Hepatocyte (in vitro differentiated cells): ENCODE results near the gene SNED1. TPM values are rescaled to one million over a fixed set of nuclear protein-coding genes. Genes with fewer than 3 reads are reported as not detected.
"Not testable (repeated sequence)": the region's sequence is repeated elsewhere in the genome, so short reads cannot be mapped to it uniquely, and the experiment has no call there.

Experiments used
- DNase-seq: peaks from one replicate; pipeline ENCODE4 v3.0.0-alpha.2; 2016; ENCODE audit warnings: low spot score
- H2AFZ ChIP-seq: fragments of 200-600 bp; sonication (generic); 2 replicates; pipeline ENCODE4 v1.6.0; 2016; ENCODE audit warnings: antibody characterized with exemption, mild to moderate bottlenecking
- H3K27ac ChIP-seq: fragments of 200-600 bp; sonication (generic); 2 replicates; pipeline ENCODE4 v1.5.1; 2016; ENCODE audit warnings: mild to moderate bottlenecking
- H3K27me3 ChIP-seq: fragments of 200-600 bp; sonication (generic); 2 replicates; pipeline ENCODE4 v1.6.1; 2016
- H3K36me3 ChIP-seq: fragments of 200-600 bp; sonication (generic); replicated peaks from 2 replicates; pipeline ENCODE4 v1.5.1; 2016; ENCODE audit warnings: low read depth; ENCODE audit not compliant: insufficient read depth
- H3K4me1 ChIP-seq: fragments of 200-600 bp; sonication (generic); 2 replicates; pipeline ENCODE4 v1.5.1; 2016; ENCODE audit warnings: mild to moderate bottlenecking, moderate library complexity; ENCODE audit not compliant: insufficient read depth
- H3K4me2 ChIP-seq: fragments of 200-600 bp; sonication (generic); 2 replicates; pipeline ENCODE4 v1.6.0; 2016
- H3K4me3 ChIP-seq: fragments of 200-600 bp; sonication (generic); 2 replicates; pipeline ENCODE4 v1.5.1; 2016; ENCODE audit warnings: mild to moderate bottlenecking
- H3K79me2 ChIP-seq: fragments of 200-600 bp; sonication (generic); 2 replicates; pipeline ENCODE4 v1.6.0; 2017; ENCODE audit warnings: mild to moderate bottlenecking
- H3K9me2 ChIP-seq: fragments of 200-600 bp; sonication (generic); replicated peaks from 2 replicates; pipeline ENCODE4 v1.6.0; 2017; ENCODE audit warnings: mild to moderate bottlenecking; ENCODE audit not compliant: insufficient read depth
- H3K9me3 ChIP-seq: fragments of 200-600 bp; sonication (generic); 2 replicates; pipeline ENCODE4 v1.5.1; 2016; ENCODE audit warnings: low read depth, mild to moderate bottlenecking
- H4K20me1 ChIP-seq: fragments of 200-600 bp; sonication (generic); 2 replicates; pipeline ENCODE4 v1.6.0; 2016; ENCODE audit warnings: mild to moderate bottlenecking; ENCODE audit not compliant: insufficient read depth, poor library complexity, severe bottlenecking
- CTCF ChIP-seq: fragments of 200-600 bp; sonication (generic); IDR thresholded peaks from 2 replicates; pipeline ENCODE4 v1.5.1; 2016; ENCODE audit warnings: antibody characterized with exemption, mild to moderate bottlenecking; ENCODE audit not compliant: poor library complexity
- EZH2 ChIP-seq: fragments of 200-600 bp; sonication (generic); IDR thresholded peaks from 2 replicates; pipeline ENCODE4 v1.6.1; 2016; ENCODE audit warnings: antibody characterized with exemption, mild to moderate bottlenecking, borderline replicate concordance
- EZH2phosphoT487 ChIP-seq: fragments of 200-600 bp; sonication (generic); IDR thresholded peaks from one replicate; pipeline ENCODE4 v1.6.1; 2018; ENCODE audit warnings: antibody characterized with exemption, mild to moderate bottlenecking, low read depth, moderate library complexity; ENCODE audit not compliant: unreplicated experiment, severe bottlenecking
- WGBS: methylation state at CpG from one replicate; pipeline ENCODE4 v1.1.6; 2016; ENCODE audit warnings: low lambda C conversion rate; ENCODE audit errors: missing lambda C conversion rate; 5-methylcytosine and 5-hydroxymethylcytosine counted together
- polyA plus RNA-seq: library from polyadenylated mRNA; unstranded; fragments of >200 nt; fragmentation: Nextera tagmentation; extraction: Ambion mirVana; gene quantifications from 2 replicates; pipeline ENCODE4 v1.2.1, GENCODE V29; 2016
- total RNA-seq: library from RNA; depleted of rRNA; stranded (reverse); fragments of >200 nt; gene quantifications from 2 replicates; pipeline ENCODE4 v1.2.3, GENCODE V29; 2014

The SNED1 gene
- total and polyA plus RNA-seq, 2 experiments from 2014 or later, result 4.6 to 6.5 TPM

- no peaks in the 10 kb centered on the region for H3K9me2 ChIP-seq
- no peaks in the 10 kb centered on the region for H3K27me3 ChIP-seq
- DNase-seq, result no peak
- no peak for TF ChIP-seq EZH2
- no peak for TF ChIP-seq CTCF
- TF ChIP-seq EZH2phosphoT487, result no peak
- WGBS, result 51% methylated on average over 17 of the region's 17 CpGs
- no peak overlapping the region for H3K4me3 ChIP-seq
- no peak overlapping the region for H2AFZ ChIP-seq
- H3K27ac ChIP-seq, result peak overlapping the region; percentile 51
- H3K4me2 ChIP-seq, result no peak overlapping the region
- no peaks in the 10 kb centered on the region for H3K9me3 ChIP-seq
- no peaks in the 10 kb centered on the region for H3K36me3 ChIP-seq
- no peaks in the 10 kb centered on the region for H3K79me2 ChIP-seq
- H4K20me1 ChIP-seq, result no peaks in the 10 kb centered on the region
- peaks cover 6% of the 10 kb centered on the region for H3K4me1 ChIP-seq
These were observed 25.5 kb upstream of the SNED1 start for GRCh38 chr2:240972636-240973521.

GRCh38 chr2:240974771-240975572 lies 23.4 kb upstream of the SNED1 start:
- H4K20me1 ChIP-seq, result no peaks in the 10 kb centered on the region
- no peaks in the 10 kb centered on the region for H3K79me2 ChIP-seq
- no peaks in the 10 kb centered on the region for H3K27me3 ChIP-seq
- peaks cover 6% of the 10 kb centered on the region for H3K4me1 ChIP-seq
- H3K4me2 ChIP-seq, result no peak overlapping the region
- H3K9me3 ChIP-seq, result no peaks in the 10 kb centered on the region
- TF ChIP-seq CTCF (no peak), EZH2 (no peak), EZH2phosphoT487 (no peak)
- no peaks in the 10 kb centered on the region for H3K9me2 ChIP-seq
- H3K36me3 ChIP-seq, result no peaks in the 10 kb centered on the region
- H2AFZ ChIP-seq, result no peak overlapping the region
- no peak for DNase-seq
- WGBS, result 71% methylated on average over 10 of the region's 10 CpGs
- H3K4me3 ChIP-seq, result no peak overlapping the region
- H3K27ac ChIP-seq, result peak overlapping the region; percentile 75

GRCh38 chr2:240975903-240976302 lies 22.5 kb upstream of the SNED1 start:
- H3K9me3 ChIP-seq, H3K27me3 ChIP-seq, H4K20me1 ChIP-seq, DNase-seq, H3K79me2 ChIP-seq, H3K4me1 ChIP-seq, H3K4me3 ChIP-seq, H3K36me3 ChIP-seq, H3K9me2 ChIP-seq, H3K4me2 ChIP-seq, H3K27ac ChIP-seq, H2AFZ ChIP-seq: not testable (repeated sequence)
- 87% methylated on average over 4 of the region's 4 CpGs for WGBS

- H3K4me2 ChIP-seq, result no peak overlapping the region
- no peak overlapping the region for H3K27ac ChIP-seq
- H3K9me2 ChIP-seq, result no peaks in the 10 kb centered on the region
- H3K79me2 ChIP-seq, result no peaks in the 10 kb centered on the region
- TF ChIP-seq CTCF (no peak), EZH2phosphoT487 (no peak), EZH2 (no peak)
- H3K4me1 ChIP-seq, result no peaks in the 10 kb centered on the region
- H2AFZ ChIP-seq, result no peak overlapping the region
- DNase-seq, result no peak
- no peaks in the 10 kb centered on the region for H4K20me1 ChIP-seq
- no peak overlapping the region for H3K4me3 ChIP-seq
- WGBS, result 56% methylated on average over 4 of the region's 4 CpGs
- peaks cover 7% of the 10 kb centered on the region for H3K27me3 ChIP-seq
- H3K36me3 ChIP-seq, result no peaks in the 10 kb centered on the region
- H3K9me3 ChIP-seq, result no peaks in the 10 kb centered on the region
These were observed 17.1 kb upstream of the SNED1 start for GRCh38 chr2:240981280-240981679.
